HepG2 (cell line): Measurements from ENCODE around the gene SPHK1. TPM values are rescaled to one million over a fixed set of nuclear protein-coding genes. Genes with fewer than 3 reads are reported as not detected.

Experiments
- ARID2 ChIP-seq: sonication (generic); formaldehyde crosslinking; IDR thresholded peaks from 2 replicates; pipeline ENCODE4 v1.8.1; 2022; ENCODE audit warnings: mild to moderate bottlenecking, missing genetic modification reagents, borderline replicate concordance
- FOXA3 ChIP-seq: IDR thresholded peaks from 2 replicates; pipeline ENCODE4 v1.6.1; 2016; ENCODE audit warnings: missing genetic modification reagents, missing compliant biosample characterization
- FOXP1 ChIP-seq, 2 experiments: fragments of 450-650 bp in 1 of 2; IDR thresholded peaks; 2 replicates each; pipeline ENCODE4 v1.6.1; 2017 to 2018; ENCODE audit warnings: antibody characterized with exemption in 1 of 2
- HCFC1 ChIP-seq: fragments of 150-350 bp; IDR thresholded peaks from 2 replicates; pipeline ENCODE4 v1.6.1; 2014; ENCODE audit warnings: low read depth, low read length
- HOXA5 ChIP-seq: sonication (generic); formaldehyde crosslinking; IDR thresholded peaks from 2 replicates; pipeline ENCODE4 v1.4.0; 2020; ENCODE audit warnings: missing genetic modification reagents
- KMT2B ChIP-seq: IDR thresholded peaks from 2 replicates; pipeline ENCODE4 v1.6.1; 2016; ENCODE audit warnings: missing genetic modification reagents, missing compliant biosample characterization
- MAFF ChIP-seq: IDR thresholded peaks from 2 replicates; pipeline ENCODE4 v1.6.1; 2011; ENCODE audit warnings: low read depth, low read length, improper control_type of control experiment
- MBNL3 ChIP-seq: fragments of 250-450 bp; sonication (Bioruptor Pico); conservative IDR thresholded peaks from 2 replicates; pipeline ENCODE4 v1.8.0; 2022; ENCODE audit warnings: mild to moderate bottlenecking, inconsistent platforms
- MED1 ChIP-seq: sonication (generic); formaldehyde crosslinking; IDR thresholded peaks from 2 replicates; pipeline ENCODE4 v1.4.0; 2020; ENCODE audit warnings: missing genetic modification reagents
- MIXL1 ChIP-seq: IDR thresholded peaks from 2 replicates; pipeline ENCODE4 v1.6.1; 2016
- MTA1 ChIP-seq: sonication (generic); formaldehyde crosslinking; IDR thresholded peaks from 2 replicates; pipeline ENCODE4 v1.4.0; 2020; ENCODE audit warnings: missing genetic modification reagents, mild to moderate bottlenecking, borderline replicate concordance
- NCOA1 ChIP-seq: sonication (generic); formaldehyde crosslinking; IDR thresholded peaks from 2 replicates; pipeline ENCODE4 v1.9.0; 2021; ENCODE audit warnings: missing genetic modification reagents
- RAD21 ChIP-seq: fragments of 450-650 bp; formaldehyde crosslinking; IDR thresholded peaks from 2 replicates; pipeline ENCODE4 v1.5.0; 2020; ENCODE audit warnings: mild to moderate bottlenecking
- RXRA ChIP-seq: sonication (generic); formaldehyde crosslinking; IDR thresholded peaks from 2 replicates; pipeline ENCODE4 v1.5.1; 2020; ENCODE audit warnings: missing genetic modification reagents
- SAFB2 ChIP-seq: sonication (generic); formaldehyde crosslinking; IDR thresholded peaks from 2 replicates; pipeline ENCODE4 v1.5.1; 2020; ENCODE audit warnings: missing genetic modification reagents, low read depth, mild to moderate bottlenecking, borderline replicate concordance
- SALL1 ChIP-seq: sonication (generic); formaldehyde crosslinking; IDR thresholded peaks from 2 replicates; pipeline ENCODE4 v1.8.0; 2022; ENCODE audit warnings: mild to moderate bottlenecking, missing genetic modification reagents
- STAG1 ChIP-seq: sonication (generic); formaldehyde crosslinking; IDR thresholded peaks from 2 replicates; pipeline ENCODE4 v1.4.0; 2020; ENCODE audit warnings: missing genetic modification reagents
- TMF1 ChIP-seq: sonication (generic); formaldehyde crosslinking; IDR thresholded peaks from 2 replicates; pipeline ENCODE4 v1.8.1; 2022; ENCODE audit warnings: low read depth, missing genetic modification reagents
- ZNF230 ChIP-seq: sonication (generic); formaldehyde crosslinking; IDR thresholded peaks from 2 replicates; pipeline ENCODE4 v1.4.0; 2020; ENCODE audit warnings: mild to moderate bottlenecking, missing genetic modification reagents
- ZNF614 ChIP-seq: IDR thresholded peaks from 2 replicates; pipeline ENCODE4 v1.6.1; 2018; ENCODE audit warnings: missing biosample characterization, missing genetic modification reagents, inconsistent platforms, borderline replicate concordance
- ZSCAN25 ChIP-seq: sonication (generic); formaldehyde crosslinking; IDR thresholded peaks from 2 replicates; pipeline ENCODE4 v1.8.0; 2022; ENCODE audit warnings: mild to moderate bottlenecking, missing genetic modification reagents
- polyA plus RNA-seq, 8 experiments: library from polyadenylated mRNA; depleted of rRNA in 3 of 8; stranded (reverse) in 7 of 8; unstranded in 1 of 8; fragments of >200 nt; fragmentation: Illumina TruSeq in 4 of 8; extraction: Trizol in 4 of 8; gene quantifications; 2 replicates each; pipeline versions ENCODE4 v1.2.1 to v1.2.3, GENCODE V29; 2011 to 2016; ENCODE audit warnings: low read depth in 4 of 8, missing spikeins in 1 of 8, mixed read lengths in 1 of 8; ENCODE audit not compliant: insufficient read depth in 1 of 8
- total RNA-seq, 5 experiments: library from RNA; depleted of rRNA; stranded (reverse); fragments of >200 nt; fragmentation: Illumina TruSeq; extraction: Trizol; gene quantifications; 2 replicates each; pipeline ENCODE4 v1.2.3, GENCODE V29; 2016; ENCODE audit warnings: low read depth in 1 of 5
- TF ChIP-seq, protein P1 (sequence below): IDR thresholded peaks from 2 replicates; pipeline ENCODE4 v1.6.1; 2018; ENCODE audit warnings: missing genetic modification reagents
- TF ChIP-seq, protein P2 (sequence below), 2 experiments: sonication (generic) in 1 of 2; formaldehyde crosslinking in 1 of 2; IDR thresholded peaks; 2 replicates each; pipeline versions ENCODE4 v1.4.0 to v1.6.1; 2018 to 2020; ENCODE audit warnings: missing genetic modification reagents in 2 of 2, borderline replicate concordance in 1 of 2, low read depth in 1 of 2, mild to moderate bottlenecking in 1 of 2, missing biosample characterization in 1 of 2

Gene SPHK1
- total and polyA plus RNA-seq, 2 of the 13 experiments (the other 11 are each of a cell fraction or from before 2014, with no cell fraction given): 129 to 160 TPM

DNA sequence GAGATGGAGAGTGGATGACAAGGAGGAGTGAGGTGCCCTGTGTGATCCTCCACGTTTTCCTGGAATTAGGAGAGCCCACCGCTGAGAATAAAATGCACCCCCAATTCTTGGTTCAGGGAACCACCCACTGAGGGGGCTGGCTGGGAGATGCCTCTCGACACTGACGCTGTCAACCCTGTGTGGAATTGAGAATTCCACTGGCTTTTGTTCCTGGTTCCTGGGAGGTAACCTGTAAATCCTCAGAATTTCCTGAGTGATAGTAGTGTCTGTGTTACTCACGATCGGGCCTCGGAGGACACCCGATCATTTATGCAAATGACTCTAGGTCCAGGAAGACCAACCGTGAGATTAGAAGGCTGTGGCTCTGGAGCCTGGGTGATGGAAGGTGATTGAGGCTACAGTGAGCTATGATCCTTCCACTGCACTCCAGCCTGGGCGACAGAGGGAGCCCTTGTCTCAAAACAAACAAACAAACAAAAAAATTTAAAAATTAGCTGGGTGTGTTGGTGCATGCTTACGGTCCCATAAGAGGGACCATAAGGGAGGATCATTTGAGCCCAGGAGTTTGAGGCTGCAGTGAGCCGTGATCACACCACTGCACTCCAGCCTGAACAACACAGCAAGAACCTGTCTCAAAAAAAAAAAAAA lies 19.0 kb upstream of the SPHK1 start (continued):
- no peak for TF ChIP-seq ZNF230 (CRISPR knock-in tag)
- TF ChIP-seq, protein P1, sequence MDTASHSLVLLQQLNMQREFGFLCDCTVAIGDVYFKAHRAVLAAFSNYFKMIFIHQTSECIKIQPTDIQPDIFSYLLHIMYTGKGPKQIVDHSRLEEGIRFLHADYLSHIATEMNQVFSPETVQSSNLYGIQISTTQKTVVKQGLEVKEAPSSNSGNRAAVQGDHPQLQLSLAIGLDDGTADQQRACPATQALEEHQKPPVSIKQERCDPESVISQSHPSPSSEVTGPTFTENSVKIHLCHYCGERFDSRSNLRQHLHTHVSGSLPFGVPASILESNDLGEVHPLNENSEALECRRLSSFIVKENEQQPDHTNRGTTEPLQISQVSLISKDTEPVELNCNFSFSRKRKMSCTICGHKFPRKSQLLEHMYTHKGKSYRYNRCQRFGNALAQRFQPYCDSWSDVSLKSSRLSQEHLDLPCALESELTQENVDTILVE: no peak
- TF ChIP-seq HCFC1: no peak
- TF ChIP-seq MBNL3 (CRISPR knock-in tag): no peak
- no peak for TF ChIP-seq KMT2B (CRISPR knock-in tag)
- TF ChIP-seq ZSCAN25: 0 out of 2 replicates have a peak, but pooled peaks have one; percentile 19
- TF ChIP-seq MIXL1: 0 out of 2 replicates have a peak, but pooled peaks have one; percentile 19
- peak; percentile 37; the same call in 1 of the 2 replicates for TF ChIP-seq RAD21 (CRISPR knock-in tag)
- TF ChIP-seq ZNF614: peak; percentile 48; the same call in 1 of the 2 replicates
- 0 out of 2 replicates have a peak, but pooled peaks have one; percentile 51 for TF ChIP-seq HOXA5
- no peak for TF ChIP-seq TMF1 (CRISPR knock-in tag)
- TF ChIP-seq, protein P2, sequence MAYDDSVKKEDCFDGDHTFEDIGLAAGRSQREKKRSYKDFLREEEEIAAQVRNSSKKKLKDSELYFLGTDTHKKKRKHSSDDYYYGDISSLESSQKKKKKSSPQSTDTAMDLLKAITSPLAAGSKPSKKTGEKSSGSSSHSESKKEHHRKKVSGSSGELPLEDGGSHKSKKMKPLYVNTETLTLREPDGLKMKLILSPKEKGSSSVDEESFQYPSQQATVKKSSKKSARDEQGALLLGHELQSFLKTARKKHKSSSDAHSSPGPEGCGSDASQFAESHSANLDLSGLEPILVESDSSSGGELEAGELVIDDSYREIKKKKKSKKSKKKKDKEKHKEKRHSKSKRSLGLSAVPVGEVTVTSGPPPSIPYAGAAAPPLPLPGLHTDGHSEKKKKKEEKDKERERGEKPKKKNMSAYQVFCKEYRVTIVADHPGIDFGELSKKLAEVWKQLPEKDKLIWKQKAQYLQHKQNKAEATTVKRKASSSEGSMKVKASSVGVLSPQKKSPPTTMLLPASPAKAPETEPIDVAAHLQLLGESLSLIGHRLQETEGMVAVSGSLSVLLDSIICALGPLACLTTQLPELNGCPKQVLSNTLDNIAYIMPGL (CRISPR knock-in tag; IDR thresholded peaks at IDR 0.05; ENCODE audit: borderline replicate concordance in 1 of 2, low read depth in 1 of 2): 0 out of 4 replicates have a peak, but pooled peaks of 1 of the 2 experiments have one; percentile 40
- peak; percentile 46; the same call in 1 of the 2 replicates for TF ChIP-seq FOXA3 (CRISPR knock-in tag)
- TF ChIP-seq MTA1 (CRISPR knock-in tag): no peak
- 0 out of 2 replicates have a peak, but pooled peaks have one; percentile 22 for TF ChIP-seq SALL1 (CRISPR knock-in tag)
- no peak for TF ChIP-seq SAFB2
- TF ChIP-seq MED1: 0 out of 2 replicates have a peak, but pooled peaks have one; percentile 19
- TF ChIP-seq STAG1 (CRISPR knock-in tag): peak; percentile 53
- TF ChIP-seq MAFF: no peak
- TF ChIP-seq FOXP1 (IDR thresholded peaks at IDR 0.05): no peak
- TF ChIP-seq FOXP1 (CRISPR knock-in tag; IDR thresholded peaks at IDR 0.05): peak; percentile 58; the same call in 1 of the 2 replicates
- TF ChIP-seq NCOA1 (CRISPR knock-in tag): no peak
- TF ChIP-seq ARID2 (CRISPR knock-in tag): peak; percentile 67; the same call in 1 of the 2 replicates
- TF ChIP-seq RXRA (CRISPR knock-in tag): peak; percentile 13; the same call in 1 of the 2 replicates
